Hepatocyte (in vitro differentiated cells): ENCODE results near the gene SMIM5.

ENCODE experiments used
- EZH2 ChIP-seq: fragments of 200-600 bp; sonication (generic); IDR thresholded peaks from 2 replicates; pipeline ENCODE4 v1.6.1; 2016; ENCODE audit warnings: antibody characterized with exemption, mild to moderate bottlenecking, borderline replicate concordance
- TF ChIP-seq, protein P1 (sequence below): fragments of 200-600 bp; sonication (generic); IDR thresholded peaks from 2 replicates; pipeline ENCODE4 v1.5.1; 2016; ENCODE audit warnings: antibody characterized with exemption, mild to moderate bottlenecking; ENCODE audit not compliant: poor library complexity

- TF ChIP-seq, protein P1, sequence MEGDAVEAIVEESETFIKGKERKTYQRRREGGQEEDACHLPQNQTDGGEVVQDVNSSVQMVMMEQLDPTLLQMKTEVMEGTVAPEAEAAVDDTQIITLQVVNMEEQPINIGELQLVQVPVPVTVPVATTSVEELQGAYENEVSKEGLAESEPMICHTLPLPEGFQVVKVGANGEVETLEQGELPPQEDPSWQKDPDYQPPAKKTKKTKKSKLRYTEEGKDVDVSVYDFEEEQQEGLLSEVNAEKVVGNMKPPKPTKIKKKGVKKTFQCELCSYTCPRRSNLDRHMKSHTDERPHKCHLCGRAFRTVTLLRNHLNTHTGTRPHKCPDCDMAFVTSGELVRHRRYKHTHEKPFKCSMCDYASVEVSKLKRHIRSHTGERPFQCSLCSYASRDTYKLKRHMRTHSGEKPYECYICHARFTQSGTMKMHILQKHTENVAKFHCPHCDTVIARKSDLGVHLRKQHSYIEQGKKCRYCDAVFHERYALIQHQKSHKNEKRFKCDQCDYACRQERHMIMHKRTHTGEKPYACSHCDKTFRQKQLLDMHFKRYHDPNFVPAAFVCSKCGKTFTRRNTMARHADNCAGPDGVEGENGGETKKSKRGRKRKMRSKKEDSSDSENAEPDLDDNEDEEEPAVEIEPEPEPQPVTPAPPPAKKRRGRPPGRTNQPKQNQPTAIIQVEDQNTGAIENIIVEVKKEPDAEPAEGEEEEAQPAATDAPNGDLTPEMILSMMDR, result no peak
- TF ChIP-seq EZH2, result no peak
Observed at GRCh38 chr17:75664099-75664549, 30.9 kb downstream of the SMIM5 start.
